HepG2 (cell line): Measurements from ENCODE around the gene KDM1B. TPM values are rescaled to one million over a fixed set of nuclear protein-coding genes. Genes with fewer than 3 reads are reported as not detected.

Source experiments
- ARNT ChIP-seq: fragments of 450-650 bp; IDR thresholded peaks from 2 replicates; pipeline ENCODE4 v1.6.1; 2017
- CEBPZ ChIP-seq: IDR thresholded peaks from 2 replicates; pipeline ENCODE4 v1.6.1; 2012; ENCODE audit warnings: low read length, improper control_type of control experiment
- CENPX ChIP-seq: sonication (generic); formaldehyde crosslinking; IDR thresholded peaks from 2 replicates; pipeline ENCODE4 v1.9.0; 2021; ENCODE audit warnings: mild to moderate bottlenecking, missing genetic modification reagents, moderate library complexity
- EZH2 ChIP-seq: conservative IDR thresholded peaks from 2 replicates; pipeline ENCODE4 v1.6.1; 2012; ENCODE audit warnings: mild to moderate bottlenecking, low read depth, low read length, moderate library complexity
- GATAD2A ChIP-seq: IDR thresholded peaks from 2 replicates; pipeline ENCODE4 v1.6.1; 2016
- GFI1 ChIP-seq: sonication (generic); formaldehyde crosslinking; IDR thresholded peaks from 2 replicates; pipeline ENCODE4 v1.5.0; 2020; ENCODE audit warnings: missing genetic modification reagents, mild to moderate bottlenecking, borderline replicate concordance
- ISX ChIP-seq: sonication (generic); formaldehyde crosslinking; conservative IDR thresholded peaks from 2 replicates; pipeline ENCODE4 v1.5.0; 2020; ENCODE audit warnings: missing genetic modification reagents
- KDM2A ChIP-seq: sonication (generic); formaldehyde crosslinking; IDR thresholded peaks from 2 replicates; pipeline ENCODE4 v1.4.0; 2020; ENCODE audit warnings: low read depth, missing genetic modification reagents, borderline replicate concordance
- RAD21 ChIP-seq: fragments of 450-650 bp; formaldehyde crosslinking; IDR thresholded peaks from 2 replicates; pipeline ENCODE4 v1.5.0; 2020; ENCODE audit warnings: mild to moderate bottlenecking
- SNAPC5 ChIP-seq: sonication (generic); formaldehyde crosslinking; IDR thresholded peaks from 2 replicates; pipeline ENCODE4 v1.8.1; 2023; ENCODE audit warnings: mild to moderate bottlenecking, missing genetic modification reagents, borderline replicate concordance
- SOX13 ChIP-seq, 3 experiments: fragments of 450-650 bp in 1 of 3; sonication (generic) in 1 of 3; formaldehyde crosslinking in 1 of 3; IDR thresholded peaks in 2 of 3; conservative IDR thresholded peaks in 1 of 3; 2 replicates each; pipeline versions ENCODE4 v1.5.0 to v1.6.1; 2016 to 2020; ENCODE audit warnings: antibody characterized with exemption in 1 of 3, mild to moderate bottlenecking in 1 of 3, missing compliant biosample characterization in 1 of 3, missing genetic modification reagents in 1 of 3, moderate library complexity in 1 of 3
- XRCC5 ChIP-seq: fragments of 200-400 bp; formaldehyde crosslinking; optimal IDR thresholded peaks from 2 replicates; pipeline ENCODE3; 2017; ENCODE audit warnings: mild to moderate bottlenecking, low read length
- YEATS4 ChIP-seq: sonication (generic); formaldehyde crosslinking; IDR thresholded peaks from 2 replicates; pipeline ENCODE4 v1.4.0; 2020; ENCODE audit warnings: missing genetic modification reagents, borderline replicate concordance
- ZNF280B ChIP-seq: sonication (generic); formaldehyde crosslinking; IDR thresholded peaks from 2 replicates; pipeline ENCODE4 v1.5.0; 2020; ENCODE audit warnings: missing genetic modification reagents, mild to moderate bottlenecking, borderline replicate concordance
- ZNF281 ChIP-seq: sonication (generic); formaldehyde crosslinking; IDR thresholded peaks from 2 replicates; pipeline ENCODE4 v1.4.0; 2020; ENCODE audit warnings: missing genetic modification reagents, borderline replicate concordance
- ZNF550 ChIP-seq: sonication (generic); formaldehyde crosslinking; IDR thresholded peaks from 2 replicates; pipeline ENCODE4 v1.4.0; 2020; ENCODE audit warnings: mild to moderate bottlenecking, missing genetic modification reagents, borderline replicate concordance
- ZNF569 ChIP-seq: sonication (generic); formaldehyde crosslinking; IDR thresholded peaks from 2 replicates; pipeline ENCODE4 v1.5.0; 2020; ENCODE audit warnings: mild to moderate bottlenecking, missing genetic modification reagents, moderate library complexity, borderline replicate concordance
- ZNF644 ChIP-seq: IDR thresholded peaks from 2 replicates; pipeline ENCODE4 v1.6.1; 2016; ENCODE audit warnings: low read depth
- polyA plus RNA-seq, 8 experiments: library from polyadenylated mRNA; depleted of rRNA in 3 of 8; stranded (reverse) in 7 of 8; unstranded in 1 of 8; fragments of >200 nt; fragmentation: Illumina TruSeq in 4 of 8; extraction: Trizol in 4 of 8; gene quantifications; 2 replicates each; pipeline versions ENCODE4 v1.2.1 to v1.2.3, GENCODE V29; 2011 to 2016; ENCODE audit warnings: low read depth in 4 of 8, missing spikeins in 1 of 8, mixed read lengths in 1 of 8; ENCODE audit not compliant: insufficient read depth in 1 of 8
- total RNA-seq, 5 experiments: library from RNA; depleted of rRNA; stranded (reverse); fragments of >200 nt; fragmentation: Illumina TruSeq; extraction: Trizol; gene quantifications; 2 replicates each; pipeline ENCODE4 v1.2.3, GENCODE V29; 2016; ENCODE audit warnings: low read depth in 1 of 5
- TF ChIP-seq, protein P1 (sequence below): sonication (generic); formaldehyde crosslinking; IDR thresholded peaks from 2 replicates; pipeline ENCODE4 v1.4.0; 2020; ENCODE audit warnings: missing genetic modification reagents

Gene KDM1B
- total and polyA plus RNA-seq, 2 of the 13 experiments (the other 11 are each of a cell fraction or from before 2014, with no cell fraction given): 9.8 to 13.2 TPM

GRCh38 chr6:18155864-18156421 is 721 bp downstream of the KDM1B start (continued):
- TF ChIP-seq SNAPC5 (CRISPR knock-in tag) (0 out of 2 replicates have a peak, but pooled peaks have one; percentile 68), ISX (0 out of 2 replicates have a peak, but pooled peaks have one; percentile 7), GFI1 (CRISPR knock-in tag) (no peak), EZH2 (no peak), CENPX (CRISPR knock-in tag) (no peak), XRCC5 (peak; percentile 90), YEATS4 (CRISPR knock-in tag) (peak; percentile 55; the same call in 1 of the 2 replicates), ZNF569 (CRISPR knock-in tag) (no peak), ZNF550 (CRISPR knock-in tag) (peak; percentile 81; the same call in 1 of the 2 replicates), ZNF281 (no peak), ZNF280B (CRISPR knock-in tag) (0 out of 2 replicates have a peak, but pooled peaks have one; percentile 55), ARNT (no peak), GATAD2A (peak; percentile 44; the same call in 1 of the 2 replicates), SOX13 (IDR thresholded peaks at IDR 0.05) (no peak), SOX13 (CRISPR knock-in tag; conservative IDR thresholded peaks at IDR 0.05 in 1 of 2, IDR thresholded peaks at IDR 0.05 in 1 of 2) (0 out of 4 replicates have a peak, but pooled peaks of 1 of the 2 experiments have one; percentile 9), KDM2A (no peak; the same call in 1 of the 2 replicates), CEBPZ (no peak), ZNF644 (peak; percentile 61), RAD21 (CRISPR knock-in tag) (peak; percentile 57)
- TF ChIP-seq, protein P1, sequence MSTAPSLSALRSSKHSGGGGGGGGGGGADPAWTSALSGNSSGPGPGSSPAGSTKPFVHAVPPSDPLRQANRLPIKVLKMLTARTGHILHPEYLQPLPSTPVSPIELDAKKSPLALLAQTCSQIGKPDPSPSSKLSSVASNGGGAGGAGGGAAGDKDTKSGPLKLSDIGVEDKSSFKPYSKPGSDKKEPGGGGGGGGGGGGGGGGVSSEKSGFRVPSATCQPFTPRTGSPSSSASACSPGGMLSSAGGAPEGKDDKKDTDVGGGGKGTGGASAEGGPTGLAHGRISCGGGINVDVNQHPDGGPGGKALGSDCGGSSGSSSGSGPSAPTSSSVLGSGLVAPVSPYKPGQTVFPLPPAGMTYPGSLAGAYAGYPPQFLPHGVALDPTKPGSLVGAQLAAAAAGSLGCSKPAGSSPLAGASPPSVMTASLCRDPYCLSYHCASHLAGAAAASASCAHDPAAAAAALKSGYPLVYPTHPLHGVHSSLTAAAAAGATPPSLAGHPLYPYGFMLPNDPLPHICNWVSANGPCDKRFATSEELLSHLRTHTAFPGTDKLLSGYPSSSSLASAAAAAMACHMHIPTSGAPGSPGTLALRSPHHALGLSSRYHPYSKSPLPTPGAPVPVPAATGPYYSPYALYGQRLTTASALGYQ (CRISPR knock-in tag): no peak
